Activated naive CD4-positive, alpha-beta T cell treated with anti-CD3 and anti-CD28 coated beads, Interleukin-2, amount 50 U/mL, for 24 hours (primary cell): Measurements from ENCODE around the gene SLC25A19.
"Not testable (repeated sequence)": the region's sequence is repeated elsewhere in the genome, so short reads cannot be mapped to it uniquely, and the experiment has no call there.

Experiments used
- H3K27ac Mint-ChIP-seq: one replicate; pipeline ENCODE4 v1.8.0; 2021; ENCODE audit warnings: mild to moderate bottlenecking, mixed read lengths
- H3K27me3 Mint-ChIP-seq: one replicate; pipeline ENCODE4 v1.8.0; 2021; ENCODE audit warnings: mixed read lengths
- H3K36me3 Mint-ChIP-seq: one replicate; pipeline ENCODE4 v1.8.0; 2021; ENCODE audit warnings: mixed read lengths
- H3K4me1 Mint-ChIP-seq: one replicate; pipeline ENCODE4 v1.8.0; 2021; ENCODE audit warnings: mixed read lengths
- H3K4me3 Mint-ChIP-seq: one replicate; pipeline ENCODE4 v1.8.0; 2021; ENCODE audit warnings: mild to moderate bottlenecking, mixed read lengths
- H3K9me3 Mint-ChIP-seq: one replicate; pipeline ENCODE4 v1.8.0; 2021; ENCODE audit warnings: mixed read lengths

SLC25A19 gene

GRCh38 chr17:75263055-75263454 is 26.2 kb downstream of the SLC25A19 start:
- Mint-ChIP-seq H3K27ac (peak overlapping the region; percentile 100), H3K4me1 (peaks cover 35% of the 10 kb centered on the region), H3K36me3 (peaks cover 11% of the 10 kb centered on the region)

GRCh38 chr17:75262112-75262606 is 27.1 kb downstream of the SLC25A19 start:
- H3K36me3 Mint-ChIP-seq: peaks cover 11% of the 10 kb centered on the region

More at GRCh38 chr17:75263055-75263454, 26.2 kb downstream of the SLC25A19 start:
- no peaks in the 10 kb centered on the region for H3K27me3 Mint-ChIP-seq
- peak overlapping the region; percentile 100 for H3K4me3 Mint-ChIP-seq
- H3K9me3 Mint-ChIP-seq: no peaks in the 10 kb centered on the region

GRCh38 chr17:75261336-75262111 is 27.7 kb downstream of the SLC25A19 start, which contains the start of the genes GGA3 and MRPS7:
Gene GGA3 (minus strand): TSS chr17:75261606. CDS start chr17:75261587, 19 bp downstream.
Gene MRPS7 (plus strand): TSS chr17:75261879. CDS start chr17:75261901, 22 bp downstream.
- peaks cover 9% of the 10 kb centered on the region for H3K36me3 Mint-ChIP-seq
- no peaks in the 10 kb centered on the region for H3K27me3 Mint-ChIP-seq
- peaks cover 47% of the 10 kb centered on the region for H3K4me1 Mint-ChIP-seq
- H3K27ac Mint-ChIP-seq: peak within 1 kb of the TSS; percentile 100
- H3K4me3 Mint-ChIP-seq: peak within 1 kb of the TSS; percentile 100
- no peaks in the 10 kb centered on the region for H3K9me3 Mint-ChIP-seq

More at GRCh38 chr17:75262112-75262606, 27.1 kb downstream of the SLC25A19 start:
- H3K4me1 Mint-ChIP-seq: peaks cover 41% of the 10 kb centered on the region
- H3K4me3 Mint-ChIP-seq: peak overlapping the region; percentile 100
- H3K9me3 Mint-ChIP-seq: no peaks in the 10 kb centered on the region
- H3K27ac Mint-ChIP-seq: peak overlapping the region; percentile 100
- no peaks in the 10 kb centered on the region for H3K27me3 Mint-ChIP-seq

GRCh38 chr17:75260641-75261335 is 28.4 kb downstream of the SLC25A19 start:
- Mint-ChIP-seq H3K4me1 (peaks cover 54% of the 10 kb centered on the region), H3K4me3 (peak overlapping the region; percentile 100), H3K36me3 (peaks cover 9% of the 10 kb centered on the region), H3K9me3 (no peaks in the 10 kb centered on the region), H3K27ac (peak overlapping the region; percentile 100), H3K27me3 (no peaks in the 10 kb centered on the region)

- peak overlapping the region; percentile 42 for H3K4me3 Mint-ChIP-seq
- H3K27ac Mint-ChIP-seq: peak overlapping the region; percentile 93
- not testable (repeated sequence) for H3K27me3 Mint-ChIP-seq, H3K9me3 Mint-ChIP-seq
- H3K36me3 Mint-ChIP-seq: peaks cover 10% of the 10 kb centered on the region
- H3K4me1 Mint-ChIP-seq: peaks cover 87% of the 10 kb centered on the region
Observed at GRCh38 chr17:75257228-75257627, 32.0 kb downstream of the SLC25A19 start.

GRCh38 chr17:75255954-75256698 is 33.1 kb downstream of the SLC25A19 start:
- Mint-ChIP-seq H3K27ac (peak overlapping the region; percentile 93), H3K4me1 (peaks cover 96% of the 10 kb centered on the region)
- not testable (repeated sequence) for H3K4me3 Mint-ChIP-seq, H3K36me3 Mint-ChIP-seq, H3K27me3 Mint-ChIP-seq, H3K9me3 Mint-ChIP-seq

- Mint-ChIP-seq H3K27me3 (no peaks in the 10 kb centered on the region), H3K27ac (peak overlapping the region; percentile 90), H3K4me1 (peaks cover 88% of the 10 kb centered on the region), H3K36me3 (peaks cover 5% of the 10 kb centered on the region), H3K9me3 (no peaks in the 10 kb centered on the region), H3K4me3 (peak overlapping the region; percentile 69)
Observed at GRCh38 chr17:75252039-75252816, 37.0 kb downstream of the SLC25A19 start.

GRCh38 chr17:75250009-75250471 is 39.2 kb downstream of the SLC25A19 start:
- H3K27me3 Mint-ChIP-seq: no peaks in the 10 kb centered on the region
- H3K36me3 Mint-ChIP-seq: peaks cover 10% of the 10 kb centered on the region
- peak overlapping the region; percentile 96 for H3K4me3 Mint-ChIP-seq
- H3K27ac Mint-ChIP-seq: peak overlapping the region; percentile 100
- H3K4me1 Mint-ChIP-seq: peaks cover 72% of the 10 kb centered on the region
- no peaks in the 10 kb centered on the region for H3K9me3 Mint-ChIP-seq

- Mint-ChIP-seq H3K9me3 (no peaks in the 10 kb centered on the region), H3K36me3 (peaks cover 11% of the 10 kb centered on the region), H3K4me1 (peaks cover 69% of the 10 kb centered on the region), H3K4me3 (peak overlapping the region; percentile 96), H3K27me3 (no peaks in the 10 kb centered on the region), H3K27ac (peak overlapping the region; percentile 100)
Observed at GRCh38 chr17:75249564-75249963, 39.7 kb downstream of the SLC25A19 start.

GRCh38 chr17:75246404-75246803 is 42.8 kb downstream of the SLC25A19 start:
- peaks cover 10% of the 10 kb centered on the region for H3K36me3 Mint-ChIP-seq
- no peaks in the 10 kb centered on the region for H3K27me3 Mint-ChIP-seq
- H3K4me3 Mint-ChIP-seq: no peak overlapping the region
- no peaks in the 10 kb centered on the region for H3K9me3 Mint-ChIP-seq
- H3K27ac Mint-ChIP-seq: peak overlapping the region; percentile 85
- peaks cover 54% of the 10 kb centered on the region for H3K4me1 Mint-ChIP-seq

GRCh38 chr17:75245011-75245410 is 44.2 kb downstream of the SLC25A19 start:
- Mint-ChIP-seq H3K4me3 (no peak overlapping the region), H3K36me3 (peaks cover 10% of the 10 kb centered on the region), H3K9me3 (no peaks in the 10 kb centered on the region), H3K27me3 (no peaks in the 10 kb centered on the region), H3K27ac (no peak overlapping the region), H3K4me1 (peaks cover 47% of the 10 kb centered on the region)

GRCh38 chr17:75244133-75244866 is 44.9 kb downstream of the SLC25A19 start:
- no peaks in the 10 kb centered on the region for H3K27me3 Mint-ChIP-seq
- no peaks in the 10 kb centered on the region for H3K9me3 Mint-ChIP-seq
- peaks cover 10% of the 10 kb centered on the region for H3K36me3 Mint-ChIP-seq
- H3K4me3 Mint-ChIP-seq: peak overlapping the region; percentile 12
- peak overlapping the region; percentile 39 for H3K27ac Mint-ChIP-seq
- H3K4me1 Mint-ChIP-seq: peaks cover 40% of the 10 kb centered on the region

GRCh38 chr17:75242461-75243042 is 46.7 kb downstream of the SLC25A19 start:
- Mint-ChIP-seq H3K9me3 (no peaks in the 10 kb centered on the region), H3K36me3 (peaks cover 15% of the 10 kb centered on the region), H3K4me3 (no peak overlapping the region), H3K27me3 (no peaks in the 10 kb centered on the region), H3K4me1 (peaks cover 40% of the 10 kb centered on the region), H3K27ac (peak overlapping the region; percentile 81)

- Mint-ChIP-seq H3K27me3 (no peaks in the 10 kb centered on the region), H3K4me3 (no peak overlapping the region), H3K36me3 (peaks cover 15% of the 10 kb centered on the region), H3K27ac (peak overlapping the region; percentile 81), H3K4me1 (peaks cover 36% of the 10 kb centered on the region), H3K9me3 (no peaks in the 10 kb centered on the region)
Observed at GRCh38 chr17:75241996-75242460, 47.2 kb downstream of the SLC25A19 start.
